CD4-positive, CD25-positive, alpha-beta regulatory T cell (primary cell): Measurements from ENCODE around the gene GALNTL6. TPM values are rescaled to one million over a fixed set of nuclear protein-coding genes. Genes with fewer than 3 reads are reported as not detected.

ENCODE experiments used
- ATAC-seq, 2 donors: fragments of 150-1000 bp; cut with Tn5 transposase; one replicate each; pipeline ENCODE4 v1.10.0; 2021; ENCODE audit warnings: low read depth in 2 of 2, moderate number of reproducible peaks in 2 of 2, moderate library complexity in 1 of 2
- DNase-seq, 3 donors: peaks; one replicate each; pipeline versions ENCODE4 v3.0.0 to v3.0.0-alpha.2; 2012 to 2022; ENCODE audit warnings: mixed read lengths in 1 of 3
- H3K27ac ChIP-seq: one replicate; pipeline ENCODE4 v1.7.0; 2013; ENCODE audit warnings: mild to moderate bottlenecking, low read length; ENCODE audit not compliant: insufficient read depth, poor library complexity, severe bottlenecking
- H3K27me3 ChIP-seq: one replicate; pipeline ENCODE4 v1.7.0; 2013; ENCODE audit warnings: low read length; ENCODE audit not compliant: control insufficient read depth, insufficient read depth
- H3K36me3 ChIP-seq: one replicate; pipeline ENCODE4 v1.7.0; 2013; ENCODE audit warnings: mild to moderate bottlenecking, low read length, moderate library complexity; ENCODE audit not compliant: control insufficient read depth, insufficient read depth
- H3K4me1 ChIP-seq: 2 replicates; pipeline ENCODE4 v1.7.0; 2013; ENCODE audit warnings: mild to moderate bottlenecking, low read length; ENCODE audit not compliant: insufficient read depth, control insufficient read depth, poor library complexity, severe bottlenecking
- H3K4me3 ChIP-seq: one replicate; pipeline ENCODE4 v1.7.0; 2013; ENCODE audit warnings: low read depth, mild to moderate bottlenecking, low read length, moderate library complexity
- H3K9me3 ChIP-seq, 2 experiments: 1 replicate in 1 of 2; 2 replicates in 1 of 2; pipeline ENCODE4 v1.7.0; 2013; ENCODE audit warnings: low read length in 2 of 2, mild to moderate bottlenecking in 1 of 2, moderate library complexity in 1 of 2; ENCODE audit not compliant: control insufficient read depth in 2 of 2
- H3K27ac Mint-ChIP-seq, 3 donors: one replicate each; pipeline ENCODE4 v1.8.0; 2020 to 2022; ENCODE audit warnings: mild to moderate bottlenecking in 3 of 3, mixed read lengths in 3 of 3, moderate library complexity in 2 of 3
- H3K27me3 Mint-ChIP-seq: one replicate; pipeline ENCODE4 v1.8.0; 2022; ENCODE audit warnings: mild to moderate bottlenecking, mixed read lengths
- H3K36me3 Mint-ChIP-seq: one replicate; pipeline ENCODE4 v1.8.0; 2020; ENCODE audit warnings: mixed read lengths
- H3K4me1 Mint-ChIP-seq, 4 donors: one replicate each; pipeline ENCODE4 v1.8.0; 2020 to 2022; ENCODE audit warnings: mixed read lengths in 4 of 4, mild to moderate bottlenecking in 1 of 4
- H3K4me3 Mint-ChIP-seq, 4 donors: one replicate each; pipeline ENCODE4 v1.8.0; 2020 to 2022; ENCODE audit warnings: mild to moderate bottlenecking in 4 of 4, mixed read lengths in 4 of 4, moderate library complexity in 3 of 4
- H3K9me3 Mint-ChIP-seq, 7 donors: one replicate each; pipeline ENCODE4 v1.8.0; 2020 to 2022; ENCODE audit warnings: mixed read lengths in 7 of 7, mild to moderate bottlenecking in 3 of 7, moderate library complexity in 2 of 7
- polyA plus RNA-seq, 4 donors: library from polyadenylated mRNA; unstranded; fragments of 300-500 nt; fragmentation: Illumina TruSeq; gene quantifications; one replicate each; pipeline ENCODE4 v1.2.3, GENCODE V29; 2021
- total RNA-seq: library from RNA; stranded (reverse); gene quantifications from one replicate; pipeline ENCODE4 v1.2.3, GENCODE V29; 2022

GALNTL6 gene
- total and polyA plus RNA-seq, 5 donors from 2014 or later, result not detected

GRCh38 chr4:172308078-172308477, 494.9 kb downstream of the GALNTL6 start:
- Histone ChIP-seq H3K4me1 (no peaks in the 10 kb centered on the region), H3K4me3 (no peak overlapping the region), H3K9me3 (peaks cover 0 to 4% of the 10 kb centered on the region in 2 experiments), H3K27ac (no peak overlapping the region), H3K27me3 (no peaks in the 10 kb centered on the region), H3K36me3 (no peaks in the 10 kb centered on the region)
- ATAC-seq (no peak), DNase-seq (no peak)
- Mint-ChIP-seq H3K9me3 (peaks cover 0 to 17% (median 5%) of the 10 kb centered on the region in 7 donors), H3K27me3 (no peaks in the 10 kb centered on the region), H3K36me3 (no peaks in the 10 kb centered on the region), H3K4me1 (no peaks in the 10 kb centered on the region), H3K4me3 (no peak overlapping the region), H3K27ac (no peak overlapping the region)

GRCh38 chr4:172311682-172312081, 498.5 kb downstream of the GALNTL6 start:
- Histone ChIP-seq H3K4me3 (no peak overlapping the region), H3K27ac (no peak overlapping the region), H3K4me1 (no peaks in the 10 kb centered on the region), H3K36me3 (no peaks in the 10 kb centered on the region), H3K27me3 (no peaks in the 10 kb centered on the region), H3K9me3 (peaks cover 0 to 4% of the 10 kb centered on the region in 2 experiments)
- Mint-ChIP-seq H3K4me1 (no peaks in the 10 kb centered on the region), H3K36me3 (no peaks in the 10 kb centered on the region), H3K4me3 (no peak overlapping the region), H3K27ac (no peak overlapping the region), H3K9me3 (peaks cover 0 to 18% (median 6%) of the 10 kb centered on the region in 7 donors), H3K27me3 (no peaks in the 10 kb centered on the region)
- ATAC-seq, result no peak
- DNase-seq, result no peak

- H3K36me3 ChIP-seq, result no peaks in the 10 kb centered on the region
- no peaks in the 10 kb centered on the region for H3K27me3 Mint-ChIP-seq
- H3K4me1 ChIP-seq, result no peaks in the 10 kb centered on the region
- peaks cover 0 to 22% (median 5%) of the 10 kb centered on the region in 7 donors for H3K9me3 Mint-ChIP-seq
- H3K4me3 Mint-ChIP-seq, result no peak overlapping the region
- H3K27ac ChIP-seq, result no peak overlapping the region
- no peaks in the 10 kb centered on the region for H3K36me3 Mint-ChIP-seq
- no peak for DNase-seq
- no peak for ATAC-seq
- no peaks in the 10 kb centered on the region for H3K4me1 Mint-ChIP-seq
- no peak overlapping the region for H3K27ac Mint-ChIP-seq
- H3K4me3 ChIP-seq, result no peak overlapping the region
- no peaks in the 10 kb centered on the region for H3K27me3 ChIP-seq
- H3K9me3 ChIP-seq, result no peaks in the 10 kb centered on the region
Observed at GRCh38 chr4:172323288-172323687, 510.1 kb downstream of the GALNTL6 start.

GRCh38 chr4:172344308-172344938, 531.2 kb downstream of the GALNTL6 start:
- no peak overlapping the region for H3K27ac ChIP-seq
- H3K9me3 ChIP-seq, result no peaks in the 10 kb centered on the region
- H3K36me3 Mint-ChIP-seq, result no peaks in the 10 kb centered on the region
- no peaks in the 10 kb centered on the region for H3K27me3 Mint-ChIP-seq
- no peak overlapping the region for H3K4me3 Mint-ChIP-seq
- no peaks in the 10 kb centered on the region for H3K4me1 ChIP-seq
- ATAC-seq, result no peak
- H3K9me3 Mint-ChIP-seq, result peaks cover 0 to 9% (median 3%) of the 10 kb centered on the region in 7 donors
- H3K4me3 ChIP-seq, result no peak overlapping the region
- H3K36me3 ChIP-seq, result no peaks in the 10 kb centered on the region
- no peak for DNase-seq
- no peaks in the 10 kb centered on the region for H3K4me1 Mint-ChIP-seq
- H3K27ac Mint-ChIP-seq, result no peak overlapping the region
- no peaks in the 10 kb centered on the region for H3K27me3 ChIP-seq

- Mint-ChIP-seq H3K36me3 (no peaks in the 10 kb centered on the region), H3K9me3 (peaks cover 0 to 7% (median 2%) of the 10 kb centered on the region in 7 donors), H3K4me3 (no peak overlapping the region), H3K27me3 (no peaks in the 10 kb centered on the region), H3K4me1 (no peaks in the 10 kb centered on the region), H3K27ac (no peak overlapping the region)
- Histone ChIP-seq H3K4me3 (no peak overlapping the region), H3K9me3 (no peaks in the 10 kb centered on the region), H3K36me3 (no peaks in the 10 kb centered on the region), H3K4me1 (no peaks in the 10 kb centered on the region), H3K27me3 (no peaks in the 10 kb centered on the region), H3K27ac (no peak overlapping the region)
- ATAC-seq, result no peak
- no peak for DNase-seq
Observed at GRCh38 chr4:172348426-172348825, 535.2 kb downstream of the GALNTL6 start.

GRCh38 chr4:172352356-172352755, 539.2 kb downstream of the GALNTL6 start:
- Histone ChIP-seq H3K27me3 (no peaks in the 10 kb centered on the region), H3K9me3 (no peaks in the 10 kb centered on the region), H3K27ac (no peak overlapping the region), H3K36me3 (no peaks in the 10 kb centered on the region), H3K4me3 (no peak overlapping the region), H3K4me1 (no peaks in the 10 kb centered on the region)
- ATAC-seq, result no peak
- H3K27me3 Mint-ChIP-seq, result no peaks in the 10 kb centered on the region
- peaks cover 0 to 4% (median 0%) of the 10 kb centered on the region in 7 donors for H3K9me3 Mint-ChIP-seq
- no peak overlapping the region for H3K4me3 Mint-ChIP-seq
- H3K36me3 Mint-ChIP-seq, result no peaks in the 10 kb centered on the region
- H3K4me1 Mint-ChIP-seq, result no peaks in the 10 kb centered on the region
- no peak overlapping the region for H3K27ac Mint-ChIP-seq
- DNase-seq, result no peak

GRCh38 chr4:172356016-172356415, 542.8 kb downstream of the GALNTL6 start:
- H3K9me3 Mint-ChIP-seq, result peaks cover 0 to 4% (median under 1%) of the 10 kb centered on the region in 7 donors
- Histone ChIP-seq H3K36me3 (no peaks in the 10 kb centered on the region), H3K4me1 (no peaks in the 10 kb centered on the region), H3K9me3 (no peaks in the 10 kb centered on the region), H3K27ac (no peak overlapping the region), H3K4me3 (no peak overlapping the region), H3K27me3 (no peaks in the 10 kb centered on the region)
- H3K4me1 Mint-ChIP-seq, result no peaks in the 10 kb centered on the region
- H3K27ac Mint-ChIP-seq, result no peak overlapping the region
- ATAC-seq (no peak), DNase-seq (no peak)
- no peak overlapping the region for H3K4me3 Mint-ChIP-seq
- no peaks in the 10 kb centered on the region for H3K27me3 Mint-ChIP-seq
- H3K36me3 Mint-ChIP-seq, result no peaks in the 10 kb centered on the region

GRCh38 chr4:172357006-172357540, 543.9 kb downstream of the GALNTL6 start:
- Histone ChIP-seq H3K4me1 (no peaks in the 10 kb centered on the region), H3K36me3 (no peaks in the 10 kb centered on the region), H3K27ac (no peak overlapping the region), H3K9me3 (no peaks in the 10 kb centered on the region), H3K4me3 (no peak overlapping the region), H3K27me3 (no peaks in the 10 kb centered on the region)
- ATAC-seq (no peak), DNase-seq (no peak)
- no peaks in the 10 kb centered on the region for H3K36me3 Mint-ChIP-seq
- H3K27me3 Mint-ChIP-seq, result no peaks in the 10 kb centered on the region
- no peak overlapping the region for H3K27ac Mint-ChIP-seq
- no peaks in the 10 kb centered on the region for H3K4me1 Mint-ChIP-seq
- peaks cover 0 to 4% (median 0%) of the 10 kb centered on the region in 7 donors for H3K9me3 Mint-ChIP-seq
- no peak overlapping the region for H3K4me3 Mint-ChIP-seq
